Measurements from ENCODE around the gene COL9A3.

DNA sequence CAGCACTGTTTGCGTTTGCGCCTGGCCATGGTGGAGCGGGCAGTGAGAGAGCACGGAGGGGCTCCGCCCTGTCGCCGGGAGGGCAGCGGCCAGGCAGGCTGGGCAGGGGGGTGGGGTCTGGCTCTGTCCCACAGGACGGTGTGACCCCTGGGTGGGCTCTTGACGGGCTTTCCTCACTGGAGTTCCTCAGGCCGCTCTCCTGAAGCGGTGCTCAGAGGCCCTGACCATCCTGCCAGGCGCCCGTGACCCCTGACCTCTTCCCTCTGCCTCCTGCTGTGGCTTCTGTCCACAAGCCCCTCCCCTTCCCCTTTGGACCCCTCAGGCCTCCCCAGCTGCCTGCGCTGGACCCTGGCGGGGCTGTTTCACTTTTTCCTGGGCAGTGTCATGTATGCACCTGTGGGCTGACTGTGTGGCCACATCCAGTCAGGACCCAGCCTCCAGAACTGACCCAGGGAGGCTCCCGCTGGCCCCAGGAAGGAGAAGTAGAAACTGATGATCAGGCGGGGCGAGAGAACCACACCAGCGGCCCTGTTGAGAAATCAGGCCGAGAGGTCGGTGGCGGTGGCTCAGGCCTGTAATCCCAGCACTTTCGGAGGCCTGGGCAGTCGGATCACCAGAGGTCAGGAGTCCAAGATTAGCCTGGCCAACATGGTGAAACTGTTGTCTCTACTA, 11.0 kb upstream of the COL9A3 start:
- no peak for TF ChIP-seq CEBPB (IDR thresholded peaks at IDR 0.05)
- TF ChIP-seq EP300 (IDR thresholded peaks at IDR 0.05; ENCODE audit: borderline replicate concordance) = no peak
